Measurements from ENCODE around the gene NPAS4. TPM values are rescaled to one million over a fixed set of nuclear protein-coding genes. Genes with fewer than 3 reads are reported as not detected.

The NPAS4 gene
- total and polyA plus RNA-seq, 9 of the 15 experiments (the other 6 are each of a cell fraction or from before 2014, with no cell fraction given): not detected

DNA sequence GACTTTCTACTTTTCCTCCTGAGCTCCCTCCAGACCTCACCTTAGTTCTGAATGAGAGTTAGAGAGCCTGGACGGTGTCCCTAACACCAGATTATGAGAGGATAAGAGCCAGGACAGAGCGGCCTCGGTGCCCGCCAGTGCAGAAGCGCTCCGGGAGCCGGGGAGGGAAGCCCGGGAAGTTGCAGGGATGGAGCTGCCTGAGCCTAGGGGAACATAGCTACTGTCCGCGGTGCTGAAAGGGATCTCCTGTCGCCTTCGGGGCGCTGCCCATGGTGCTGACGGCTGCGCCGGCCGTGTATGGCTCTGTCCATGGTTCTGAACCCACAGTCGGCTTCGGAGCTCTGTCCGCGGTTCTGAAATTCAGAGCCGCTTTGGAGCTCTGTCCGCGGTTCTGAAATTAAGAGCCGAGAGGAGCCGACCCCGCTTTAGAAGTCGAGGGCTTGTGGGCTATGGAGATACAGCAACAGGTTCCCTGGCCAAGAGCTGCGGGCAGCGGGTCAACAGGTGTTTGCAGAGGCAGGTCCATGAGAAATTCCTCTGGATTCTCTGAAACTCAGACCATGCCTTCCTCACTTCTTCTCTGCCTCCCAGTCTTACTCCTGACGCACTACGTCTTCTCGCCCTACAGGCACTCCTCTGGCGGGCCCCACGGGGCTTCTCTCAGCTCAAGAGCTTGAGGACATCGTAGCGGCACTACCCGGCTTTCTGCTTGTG is 814 bp downstream of the NPAS4 start (continued):
- TF ChIP-seq, protein P1, sequence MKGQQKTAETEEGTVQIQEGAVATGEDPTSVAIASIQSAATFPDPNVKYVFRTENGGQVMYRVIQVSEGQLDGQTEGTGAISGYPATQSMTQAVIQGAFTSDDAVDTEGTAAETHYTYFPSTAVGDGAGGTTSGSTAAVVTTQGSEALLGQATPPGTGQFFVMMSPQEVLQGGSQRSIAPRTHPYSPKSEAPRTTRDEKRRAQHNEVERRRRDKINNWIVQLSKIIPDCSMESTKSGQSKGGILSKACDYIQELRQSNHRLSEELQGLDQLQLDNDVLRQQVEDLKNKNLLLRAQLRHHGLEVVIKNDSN (CRISPR knock-in tag; IDR thresholded peaks at IDR 0.05): peak; percentile 88
- TF ChIP-seq OTX1 (CRISPR knock-in tag; IDR thresholded peaks at IDR 0.05) (peak; percentile 92), SETDB1 (IDR thresholded peaks at IDR 0.05; ENCODE audit: low read length) (peak; percentile 92), EZH2 (IDR thresholded peaks at IDR 0.05; ENCODE audit: borderline replicate concordance, low read depth, low read length) (no peak), HCFC1 (IDR thresholded peaks at IDR 0.05; ENCODE audit: low read depth, low read length) (peak; percentile 80), HNRNPUL1 (IDR thresholded peaks at IDR 0.05; ENCODE audit: low read length) (no peak), ZNF507 (tag; conservative IDR thresholded peaks at IDR 0.05) (no peak), ZNF224 (CRISPR knock-in tag; IDR thresholded peaks at IDR 0.05) (peak; percentile 100), CBFB (CRISPR knock-in tag; IDR thresholded peaks at IDR 0.05) (peak; percentile 100), NR2C1 (IDR thresholded peaks at IDR 0.05) (no peak), NR2C1 (tag; IDR thresholded peaks at IDR 0.05) (peak; percentile 92), HMG20A (CRISPR knock-in tag; conservative IDR thresholded peaks at IDR 0.05) (no peak), MXI1 (IDR thresholded peaks at IDR 0.05; ENCODE audit: low read depth, low read length) (peak; percentile 100), SRSF1 (IDR thresholded peaks at IDR 0.05; ENCODE audit: low read depth, low read length) (no peak), NR1H2 (CRISPR knock-in tag; IDR thresholded peaks at IDR 0.05) (peak; percentile 100), RBM22 (IDR thresholded peaks at IDR 0.05; ENCODE audit: low read depth, low read length, poor library complexity, severe bottlenecking) (peak; percentile 72), HOXB6 (CRISPR knock-in tag; IDR thresholded peaks at IDR 0.05; ENCODE audit: borderline replicate concordance) (0 out of 2 replicates have a peak, but pooled peaks have one; percentile 31), ZNF644 (tag; IDR thresholded peaks at IDR 0.05; ENCODE audit: low read depth) (peak; percentile 100), GATA2 (CRISPR knock-in tag; IDR thresholded peaks at IDR 0.05) (peak; percentile 98), RBM14 (IDR thresholded peaks at IDR 0.05; ENCODE audit: borderline replicate concordance, insufficient read depth, low read depth, low read length) (no peak)
- TF ChIP-seq, protein P2, sequence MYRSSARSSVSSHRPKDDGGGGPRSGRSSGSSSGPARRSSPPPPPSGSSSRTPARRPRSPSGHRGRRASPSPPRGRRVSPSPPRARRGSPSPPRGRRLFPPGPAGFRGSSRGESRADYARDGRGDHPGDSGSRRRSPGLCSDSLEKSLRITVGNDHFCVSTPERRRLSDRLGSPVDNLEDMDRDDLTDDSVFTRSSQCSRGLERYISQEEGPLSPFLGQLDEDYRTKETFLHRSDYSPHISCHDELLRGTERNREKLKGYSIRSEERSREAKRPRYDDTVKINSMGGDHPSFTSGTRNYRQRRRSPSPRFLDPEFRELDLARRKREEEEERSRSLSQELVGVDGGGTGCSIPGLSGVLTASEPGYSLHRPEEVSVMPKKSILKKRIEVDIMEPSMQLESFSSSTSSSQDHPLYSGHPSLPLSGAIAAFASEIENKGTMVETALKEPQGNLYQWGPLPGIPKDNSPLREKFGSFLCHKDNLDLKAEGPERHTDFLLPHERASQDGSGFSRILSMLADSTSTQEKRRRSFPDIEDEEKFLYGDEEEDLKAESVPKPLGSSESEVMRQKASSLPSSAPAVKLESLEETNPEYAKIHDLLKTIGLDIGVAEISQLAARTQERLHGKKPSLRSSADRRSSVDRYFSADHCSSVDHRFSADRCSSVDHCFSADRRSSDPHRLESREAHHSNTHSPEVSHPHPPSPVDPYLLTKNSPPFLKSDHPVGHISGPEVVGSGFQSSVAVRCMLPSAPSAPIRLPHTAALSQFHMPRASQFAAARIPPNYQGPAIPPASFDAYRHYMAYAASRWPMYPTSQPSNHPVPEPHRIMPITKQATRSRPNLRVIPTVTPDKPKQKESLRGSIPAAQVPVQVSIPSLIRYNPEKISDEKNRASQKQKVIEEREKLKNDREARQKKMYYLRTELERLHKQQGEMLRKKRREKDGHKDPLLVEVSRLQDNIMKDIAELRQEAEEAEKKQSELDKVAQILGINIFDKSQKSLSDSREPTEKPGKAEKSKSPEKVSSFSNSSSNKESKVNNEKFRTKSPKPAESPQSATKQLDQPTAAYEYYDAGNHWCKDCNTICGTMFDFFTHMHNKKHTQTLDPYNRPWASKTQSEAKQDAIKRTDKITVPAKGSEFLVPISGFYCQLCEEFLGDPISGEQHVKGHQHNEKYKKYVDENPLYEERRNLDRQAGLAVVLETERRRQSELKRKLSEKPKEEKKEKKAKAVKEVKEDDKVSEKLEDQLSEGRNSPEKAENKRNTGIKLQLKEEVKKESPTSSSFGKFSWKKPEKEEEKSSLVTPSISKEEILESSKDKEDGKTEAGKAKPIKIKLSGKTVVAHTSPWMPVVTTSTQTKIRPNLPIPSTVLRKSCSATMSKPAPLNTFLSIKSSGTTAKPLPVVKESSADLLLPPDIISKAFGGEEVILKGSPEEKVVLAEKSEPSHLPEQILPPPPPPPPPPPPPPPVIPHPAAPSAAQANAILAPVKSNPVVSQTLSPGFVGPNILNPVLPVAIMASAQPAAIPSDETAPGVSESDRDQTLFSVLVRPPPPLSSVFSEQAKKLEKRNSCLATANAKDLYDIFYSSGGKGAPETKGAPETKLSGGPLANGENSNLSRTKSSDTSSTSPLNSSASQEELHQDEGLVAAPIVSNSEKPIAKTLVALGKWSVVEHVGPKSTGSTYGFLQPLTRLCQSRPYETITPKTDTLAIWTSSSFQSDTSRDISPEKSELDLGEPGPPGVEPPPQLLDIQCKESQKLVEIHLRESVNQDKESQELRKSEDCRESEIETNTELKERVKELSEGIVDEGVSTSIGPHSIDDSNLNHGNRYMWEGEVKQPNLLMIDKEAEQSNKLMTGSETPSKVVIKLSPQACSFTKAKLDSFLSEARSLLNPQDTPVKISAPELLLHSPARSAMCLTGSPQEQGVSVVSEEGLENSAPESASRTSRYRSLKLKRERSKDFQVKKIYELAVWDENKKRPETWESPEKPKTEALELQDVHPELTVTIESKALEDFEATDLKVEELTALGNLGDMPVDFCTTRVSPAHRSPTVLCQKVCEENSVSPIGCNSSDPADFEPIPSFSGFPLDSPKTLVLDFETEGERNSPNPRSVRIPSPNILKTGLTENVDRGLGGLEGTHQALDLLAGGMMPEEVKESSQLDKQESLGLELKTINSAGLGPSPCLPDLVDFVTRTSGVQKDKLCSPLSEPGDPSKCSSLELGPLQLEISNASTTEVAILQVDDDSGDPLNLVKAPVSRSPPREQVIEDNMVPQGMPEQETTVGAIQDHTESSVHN (IDR thresholded peaks at IDR 0.05; ENCODE audit: borderline replicate concordance in 1 of 2, low read depth in 1 of 2): no peak
